Measurements from ENCODE around the gene ARRDC5.
A peak's percentile ranks its signal among the peaks of the same experiment; 100 is the strongest.
"Not testable (repeated sequence)": the region's sequence is repeated elsewhere in the genome, so short reads cannot be mapped to it uniquely, and the experiment has no call there.

The ARRDC5 gene

GRCh38 chr19:4902796-4903195, at the start of gene ARRDC5:
Gene ARRDC5, minus strand, starts transcription at chr19:4902896. Its CDS starts 71 bp downstream, at chr19:4902825.
- DNase-seq = no peak

GRCh38 chr19:4951656-4952055, 49.0 kb upstream of the ARRDC5 start:
- no peak for DNase-seq

- not testable (repeated sequence) for DNase-seq
These were observed 48.0 kb upstream of the ARRDC5 start for GRCh38 chr19:4950650-4951049.

DNA sequence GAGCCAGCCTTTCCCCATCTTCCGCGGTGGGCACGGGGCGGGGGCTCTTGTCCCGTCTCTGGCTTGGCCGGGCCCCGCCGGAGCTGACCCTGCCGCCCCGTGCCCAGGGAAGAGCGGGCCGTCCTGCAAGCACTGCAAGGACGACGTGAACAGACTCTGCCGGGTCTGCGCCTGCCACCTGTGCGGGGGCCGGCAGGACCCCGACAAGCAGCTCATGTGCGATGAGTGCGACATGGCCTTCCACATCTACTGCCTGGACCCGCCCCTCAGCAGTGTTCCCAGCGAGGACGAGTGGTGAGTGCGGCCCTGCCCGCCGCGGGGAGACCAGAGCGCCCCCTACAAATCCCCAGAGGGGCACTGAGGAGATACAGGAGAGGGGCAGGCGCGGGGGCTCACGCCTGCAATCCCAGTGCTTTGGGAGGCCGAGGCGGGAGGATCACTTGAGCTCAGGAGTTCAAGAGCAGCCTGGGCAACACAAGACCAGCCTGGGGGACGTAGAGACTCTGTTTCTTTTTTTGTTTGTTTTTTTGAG, 39.0 kb upstream of the ARRDC5 start:
- DNase-seq = not testable (repeated sequence)

DNA sequence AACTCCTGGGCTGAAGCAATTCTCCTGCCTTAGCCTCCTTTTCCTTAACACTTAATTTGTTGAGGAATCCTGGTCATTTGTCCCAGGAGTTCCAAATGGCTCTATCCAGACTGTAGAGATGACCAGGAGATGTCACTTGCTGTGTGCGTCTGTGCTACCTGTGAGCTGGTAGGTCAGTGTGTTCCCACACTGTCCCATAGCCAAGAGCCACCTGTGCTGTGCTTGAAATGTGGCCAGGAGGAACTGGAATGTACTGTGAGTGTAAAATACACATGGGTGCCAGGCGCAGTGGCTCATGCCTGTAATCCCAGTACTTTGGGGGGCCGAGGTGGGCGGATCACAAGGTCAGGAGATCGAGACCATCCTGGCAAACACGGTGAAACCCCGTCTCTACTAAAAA, 36.8 kb upstream of the ARRDC5 start:
- DNase-seq = no peak

DNA sequence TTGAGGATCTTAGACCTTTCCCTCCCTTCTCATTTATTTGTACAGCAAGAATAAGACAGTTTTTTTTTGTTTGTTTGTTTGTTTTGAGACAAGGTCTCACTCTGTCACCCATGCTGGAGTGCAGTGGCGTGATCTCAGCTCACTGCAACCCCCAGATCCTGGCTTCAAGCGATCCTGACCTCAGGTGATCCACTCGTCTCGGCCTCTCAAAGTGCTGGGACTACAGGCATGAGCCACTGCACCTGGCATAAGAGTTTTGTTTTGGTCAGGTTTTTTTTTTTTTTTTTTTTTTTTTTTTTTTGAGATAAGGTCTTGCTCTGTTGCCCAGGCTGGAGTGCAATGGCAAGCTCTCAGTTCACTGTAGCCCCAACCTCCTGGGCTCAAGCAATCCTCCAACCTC, 35.8 kb upstream of the ARRDC5 start:
- DNase-seq = not testable (repeated sequence)

- DNase-seq = no peak
These were observed 34.4 kb upstream of the ARRDC5 start for GRCh38 chr19:4937060-4937459.

- no peak for DNase-seq
These were observed 32.7 kb upstream of the ARRDC5 start for GRCh38 chr19:4935444-4935843.

- DNase-seq = no peak
These were observed 30.8 kb upstream of the ARRDC5 start for GRCh38 chr19:4933528-4933927.

GRCh38 chr19:4932711-4933110, 30.0 kb upstream of the ARRDC5 start:
- DNase-seq = no peak

DNA sequence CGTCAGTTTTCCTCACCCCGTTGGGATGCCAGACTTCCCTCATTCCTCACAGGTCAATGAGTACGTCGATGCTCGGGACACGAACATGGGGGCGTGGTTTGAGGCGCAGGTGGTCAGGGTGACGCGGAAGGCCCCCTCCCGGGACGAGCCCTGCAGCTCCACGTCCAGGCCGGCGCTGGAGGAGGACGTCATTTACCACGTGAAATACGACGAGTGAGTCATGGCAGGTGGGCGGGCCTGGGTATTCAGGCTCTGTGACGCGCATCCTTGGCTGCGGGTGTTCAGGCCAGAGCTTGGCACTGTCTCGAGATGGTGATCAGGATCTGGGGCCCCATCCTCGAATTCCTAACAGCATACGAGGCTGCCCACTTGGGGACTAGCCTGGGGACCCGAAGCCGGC, 28.0 kb upstream of the ARRDC5 start:
- DNase-seq = no peak

DNA sequence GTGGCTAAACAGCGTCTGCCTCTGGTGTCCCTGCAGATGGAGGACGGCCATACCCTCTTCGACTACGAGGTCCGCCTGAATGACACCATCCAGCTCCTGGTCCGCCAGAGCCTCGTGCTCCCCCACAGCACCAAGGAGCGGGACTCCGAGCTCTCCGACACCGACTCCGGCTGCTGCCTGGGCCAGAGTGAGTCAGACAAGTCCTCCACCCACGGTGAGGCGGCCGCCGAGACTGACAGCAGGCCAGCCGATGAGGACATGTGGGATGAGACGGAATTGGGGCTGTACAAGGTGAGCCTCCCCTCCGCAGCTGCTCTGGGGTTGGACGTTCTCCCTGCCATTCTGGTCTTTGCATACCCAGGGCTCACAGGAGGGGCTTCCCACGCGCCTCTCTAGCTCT, 26.5 kb upstream of the ARRDC5 start:
- DNase-seq = no peak

DNA sequence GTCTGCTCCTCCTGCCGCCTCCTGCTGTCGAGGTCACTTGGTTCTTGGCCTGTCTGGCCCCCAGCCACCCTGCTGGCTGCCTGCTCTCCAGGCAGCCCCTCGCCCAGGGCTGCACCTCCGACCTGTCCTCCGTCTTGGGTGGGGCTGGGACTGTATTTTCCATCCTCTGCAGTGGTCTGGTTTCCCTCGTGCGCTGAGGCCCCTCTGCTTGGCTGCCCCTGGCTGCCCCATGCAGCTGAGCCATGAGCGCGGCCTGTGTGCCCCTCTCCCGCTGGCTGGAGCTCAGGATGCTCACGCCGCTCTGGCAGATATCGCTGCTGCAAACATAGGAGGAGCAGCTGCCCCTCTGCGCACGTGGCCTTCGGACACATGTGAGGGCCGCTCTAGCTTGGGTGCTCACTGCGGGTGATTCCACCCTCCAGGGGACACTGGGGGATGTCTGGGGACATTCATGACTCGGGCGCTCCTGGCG, 20.6 kb upstream of the ARRDC5 start:
- no peak for DNase-seq

GRCh38 chr19:4922530-4923275, 20.0 kb upstream of the ARRDC5 start:
- no peak for DNase-seq

- DNase-seq = peak; percentile 43
These were observed 13.8 kb upstream of the ARRDC5 start for GRCh38 chr19:4916292-4917082.

DNA sequence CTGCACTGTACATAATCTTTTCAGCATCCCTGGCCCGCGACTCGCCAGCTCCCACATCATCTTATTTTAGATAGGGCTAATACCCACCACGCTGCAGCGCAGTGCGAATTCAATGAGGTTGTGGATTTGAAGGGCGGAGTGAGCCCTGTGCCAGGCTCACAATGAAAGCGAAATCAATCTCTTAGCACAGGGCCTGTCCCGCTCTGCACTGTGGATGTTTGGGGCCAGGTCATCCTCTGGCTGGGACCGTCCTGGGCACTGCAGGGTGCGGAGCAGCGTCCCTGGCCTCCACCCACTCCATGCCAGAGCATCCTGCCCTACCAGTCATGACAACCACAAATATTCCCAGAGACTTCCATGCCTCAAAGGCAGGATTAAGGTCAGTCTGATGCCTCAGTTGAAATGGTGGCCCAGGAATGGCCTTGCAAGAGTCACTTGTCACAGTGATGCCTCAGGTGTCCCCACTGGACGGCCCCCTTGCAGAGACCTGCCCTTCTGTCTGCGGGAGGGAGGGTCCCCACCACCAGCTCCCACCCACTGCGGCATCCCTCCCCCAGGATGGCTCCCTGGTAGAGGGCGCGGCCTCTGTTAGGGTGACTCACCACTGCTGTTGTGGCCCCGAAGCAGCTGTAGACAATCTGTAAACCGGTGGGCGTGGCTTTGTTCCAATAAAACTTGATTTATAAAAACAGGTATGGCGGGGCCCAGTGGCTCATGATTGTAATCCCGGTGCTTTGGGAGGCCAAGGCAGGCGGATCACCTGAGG, 12.2 kb upstream of the ARRDC5 start:
- DNase-seq = peak; percentile 80

DNA sequence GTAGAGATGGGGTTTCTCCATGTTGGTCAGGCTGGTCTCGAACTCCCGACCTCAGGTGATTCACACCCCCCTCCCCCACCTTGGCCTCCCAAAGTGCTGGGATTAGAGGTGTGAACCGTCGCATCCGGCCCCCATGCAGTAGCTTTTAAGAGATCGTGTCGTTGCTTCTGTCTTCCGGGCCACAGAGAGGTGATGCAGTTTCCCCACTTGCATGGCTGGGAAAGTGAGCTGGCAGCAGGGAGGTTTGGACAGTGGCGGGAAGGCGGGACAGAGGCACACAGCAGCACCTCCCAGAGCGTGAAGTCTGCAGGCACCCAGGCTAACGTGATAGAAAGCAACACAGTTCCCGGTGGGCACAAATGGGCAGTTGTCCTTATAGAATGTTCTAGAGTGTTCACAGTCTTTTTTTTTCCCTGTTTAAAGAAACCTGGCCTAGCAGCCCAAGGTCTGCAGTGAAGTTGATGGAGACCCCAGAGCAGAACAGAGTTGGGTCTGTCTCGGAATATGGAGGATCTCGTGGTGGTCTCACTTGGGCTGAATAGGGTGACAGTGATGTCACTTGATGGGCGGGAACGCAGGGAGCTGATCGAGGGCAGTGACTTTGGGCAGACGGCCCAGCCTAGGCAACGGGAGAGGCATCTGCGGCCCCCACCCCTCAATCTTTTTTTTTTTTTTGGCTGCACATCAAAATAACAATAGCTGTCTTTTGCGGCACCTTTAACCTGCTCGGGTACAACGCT, 11.5 kb upstream of the ARRDC5 start:
- no peak for DNase-seq

DNA sequence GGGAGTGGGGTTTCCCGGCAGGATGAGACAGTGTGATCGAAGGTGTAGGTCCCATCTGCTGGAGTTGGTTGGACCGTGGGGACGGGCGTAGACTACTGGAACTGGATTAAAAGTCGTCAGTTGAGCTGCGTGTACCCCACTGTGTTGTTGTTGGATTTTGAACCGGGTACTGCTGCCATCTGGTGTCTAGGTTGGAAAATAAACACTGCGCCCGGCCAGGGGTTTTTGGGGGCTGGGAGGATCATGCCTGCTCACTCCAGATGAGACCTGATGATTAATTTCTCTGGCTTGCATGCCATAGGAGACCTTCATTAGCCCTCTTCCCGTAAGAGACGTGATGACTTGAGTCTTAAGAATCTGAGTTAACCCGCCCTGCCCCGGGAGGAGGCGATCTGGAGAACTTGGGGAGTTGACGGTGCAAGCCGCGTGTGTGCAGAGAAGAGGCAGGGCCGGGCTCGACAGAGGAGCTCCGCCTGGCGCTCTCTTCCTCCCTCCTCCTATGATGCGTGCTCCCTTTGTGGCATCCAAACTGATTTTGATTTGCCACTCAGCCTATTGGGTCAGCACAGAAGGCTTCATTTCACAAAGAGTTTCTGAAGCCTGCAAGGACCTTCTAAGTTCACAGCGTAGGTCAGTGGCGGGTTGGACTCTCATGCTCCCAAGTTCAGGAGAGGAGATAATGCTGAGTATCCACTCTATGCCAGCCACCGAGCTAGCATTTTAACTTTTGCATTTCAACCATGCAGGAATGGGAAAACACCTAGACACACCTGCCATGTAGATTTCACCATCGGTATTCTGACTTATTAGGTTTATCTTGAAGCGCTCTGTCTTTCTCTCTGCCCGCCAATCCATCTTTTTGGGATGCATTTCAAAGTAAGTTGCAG, 9.3 kb upstream of the ARRDC5 start:
- DNase-seq = peak; percentile 78

DNA sequence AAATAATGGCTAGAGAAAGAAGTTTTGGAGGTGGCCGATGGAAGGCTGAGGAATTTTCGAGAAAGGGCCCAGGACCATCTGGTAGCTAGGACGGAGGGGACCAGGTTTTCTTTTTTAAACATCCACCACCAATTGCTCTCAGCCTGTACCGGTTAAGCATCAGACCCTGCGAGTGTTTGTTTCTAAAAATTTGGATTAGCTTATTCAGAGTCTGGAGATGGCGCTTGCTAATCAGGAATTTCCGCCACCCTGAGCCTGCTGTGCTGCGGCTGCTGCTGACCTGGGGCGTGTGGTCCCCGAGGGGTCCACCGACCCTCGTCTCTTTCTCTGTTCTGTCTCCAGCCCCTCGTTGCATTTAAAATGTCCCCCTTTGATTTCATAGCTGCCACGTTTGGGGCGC, 8.6 kb upstream of the ARRDC5 start:
- DNase-seq = no peak

- DNase-seq = no peak
These were observed 8.0 kb upstream of the ARRDC5 start for GRCh38 chr19:4910594-4911281.

Measured in activated naive CD4-positive, alpha-beta T cell treated with anti-CD3 and anti-CD28 coated beads, Interleukin-2, amount 50 U/mL, for 16 hours (primary cell).